HG02759 (cell line): ENCODE data around the gene MAP1LC3B2.
"Not testable (repeated sequence)": the region's sequence is repeated elsewhere in the genome, so short reads cannot be mapped to it uniquely, and the experiment has no call there.

Experiments used
- ATAC-seq: cut with Tn5 transposase; IDR thresholded peaks from one replicate; pipeline ENCODE4 v1.9.1; 2021; ENCODE audit warnings: mild to moderate bottlenecking, moderate library complexity; ENCODE audit not compliant: unreplicated experiment

Gene MAP1LC3B2

GRCh38 chr12:116556964-116557698 lies 2.0 kb upstream of the MAP1LC3B2 start:
- no peak for ATAC-seq

GRCh38 chr12:116558280-116559161 lies 660 bp upstream of the MAP1LC3B2 start:
- ATAC-seq, result no peak

- no peak for ATAC-seq
Measured at GRCh38 chr12:116561181-116561821, 2.1 kb downstream of the MAP1LC3B2 start.

- ATAC-seq, result no peak
Measured at GRCh38 chr12:116562090-116562489, 2.9 kb downstream of the MAP1LC3B2 start.

GRCh38 chr12:116563262-116563661 lies 4.1 kb downstream of the MAP1LC3B2 start:
- ATAC-seq, result no peak

- no peak for ATAC-seq
Measured at GRCh38 chr12:116564080-116564479, 4.9 kb downstream of the MAP1LC3B2 start.

GRCh38 chr12:116565221-116565620 lies 6.0 kb downstream of the MAP1LC3B2 start:
- ATAC-seq, result not testable (repeated sequence)

- ATAC-seq, result no peak
Measured at GRCh38 chr12:116565963-116566362, 6.8 kb downstream of the MAP1LC3B2 start.

- ATAC-seq, result no peak
Measured at GRCh38 chr12:116568203-116568602, 9.0 kb downstream of the MAP1LC3B2 start.

GRCh38 chr12:116571089-116571488 lies 11.9 kb downstream of the MAP1LC3B2 start:
- ATAC-seq, result no peak

- ATAC-seq, result no peak
Measured at GRCh38 chr12:116573776-116574175, 14.6 kb downstream of the MAP1LC3B2 start.

- not testable (repeated sequence) for ATAC-seq
Measured at GRCh38 chr12:116575754-116576153, 16.6 kb downstream of the MAP1LC3B2 start.

- ATAC-seq, result no peak
Measured at GRCh38 chr12:116577154-116577561, 18.0 kb downstream of the MAP1LC3B2 start.

- ATAC-seq, result no peak
Measured at GRCh38 chr12:116578051-116578450, 18.9 kb downstream of the MAP1LC3B2 start.

GRCh38 chr12:116582610-116583009 lies 23.4 kb downstream of the MAP1LC3B2 start:
- ATAC-seq, result no peak

GRCh38 chr12:116583129-116583694 lies 24.0 kb downstream of the MAP1LC3B2 start:
- no peak for ATAC-seq

- ATAC-seq, result no peak
Measured at GRCh38 chr12:116587270-116587669, 28.1 kb downstream of the MAP1LC3B2 start.

- ATAC-seq, result no peak
Measured at GRCh38 chr12:116588390-116589028, 29.3 kb downstream of the MAP1LC3B2 start.

- no peak for ATAC-seq
Measured at GRCh38 chr12:116589581-116589980, 30.4 kb downstream of the MAP1LC3B2 start.

- no peak for ATAC-seq
Measured at GRCh38 chr12:116590561-116590960, 31.4 kb downstream of the MAP1LC3B2 start.
